Tibial nerve (tissue), 4 donors: ENCODE measurements around the gene ZMYND8. TPM values are rescaled to one million over a fixed set of nuclear protein-coding genes. Genes with fewer than 3 reads are reported as not detected.

ENCODE experiments used
- DNase-seq, 2 donors: peaks; one replicate each; pipeline ENCODE4 v3.0.0-alpha.2; 2019; ENCODE audit warnings: low spot score in 2 of 2
- H3K27ac ChIP-seq, 4 donors: fragments of 200-600 bp; sonication (generic) in 3 of 4; one replicate each; pipeline ENCODE4 v1.5.1; 2017 to 2019; ENCODE audit warnings: mild to moderate bottlenecking in 1 of 4
- H3K27me3 ChIP-seq, 2 donors: fragments of 200-600 bp; sonication (generic) in 1 of 2; one replicate each; pipeline versions ENCODE4 v1.5.1 to v1.6.0; 2017 to 2019
- H3K36me3 ChIP-seq, 3 donors: fragments of 200-600 bp; sonication (generic); one replicate each; pipeline ENCODE4 v1.5.1; 2018 to 2019
- H3K4me1 ChIP-seq, 4 donors: fragments of 200-600 bp; sonication (generic) in 3 of 4; one replicate each; pipeline ENCODE4 v1.5.1; 2017 to 2019
- H3K4me3 ChIP-seq, 4 donors: fragments of 200-600 bp; sonication (generic) in 3 of 4; one replicate each; pipeline ENCODE4 v1.5.1; 2017 to 2019; ENCODE audit warnings: mild to moderate bottlenecking in 1 of 4, moderate library complexity in 1 of 4
- H3K9me3 ChIP-seq, 4 donors: fragments of 200-600 bp; sonication (generic) in 3 of 4; one replicate each; pipeline ENCODE4 v1.5.1; 2017 to 2019
- CTCF ChIP-seq, 5 experiments: fragments of 200-600 bp in 3 of 5; fragments of 450-650 bp in 2 of 5; sonication (generic) in 3 of 5; IDR thresholded peaks; one replicate each; pipeline ENCODE4 v1.5.1; 2016 to 2019; ENCODE audit warnings: antibody characterized with exemption in 5 of 5, mild to moderate bottlenecking in 3 of 5, moderate library complexity in 2 of 5
- EP300 ChIP-seq, 2 donors: sonication (generic); formaldehyde crosslinking; IDR thresholded peaks; one replicate each; pipeline ENCODE4 v1.6.1; 2017; ENCODE audit warnings: antibody characterized with exemption in 2 of 2, mild to moderate bottlenecking in 1 of 2
- POLR2A ChIP-seq, 2 donors: fragments of 450-650 bp; IDR thresholded peaks; one replicate each; pipeline ENCODE4 v1.6.1; 2017; ENCODE audit warnings: antibody characterized with exemption in 2 of 2, mild to moderate bottlenecking in 2 of 2, moderate library complexity in 2 of 2
- WGBS, 2 donors: methylation state at CpG; one replicate each; pipeline ENCODE4 v1.1.5; 2018; 5-methylcytosine and 5-hydroxymethylcytosine counted together
- total RNA-seq, 4 donors: library from RNA; depleted of rRNA; stranded (reverse); fragments of >200 nt; gene quantifications; one replicate each; pipeline ENCODE4 v1.1.0, GENCODE V29; 2016

Gene ZMYND8
- total RNA-seq, 4 donors from 2014 or later = 45.3 to 69.9 (median 49.8) TPM

GRCh38 chr20:47189060-47189459 is 167.4 kb downstream of the ZMYND8 start:
- DNase-seq = no peak
- WGBS, 2 donors = 49 to 50% methylated on average over 11 of the region's 11 CpGs
- Histone ChIP-seq H3K4me1 (no peaks in the 10 kb centered on the region), H3K27ac (no peak overlapping the region), H3K27me3 (no peaks in the 10 kb centered on the region), H3K9me3 (no peaks in the 10 kb centered on the region), H3K4me3 (no peak overlapping the region), H3K36me3 (peaks cover 0 to 33% (median 0%) of the 10 kb centered on the region in 3 donors)
- TF ChIP-seq POLR2A (IDR thresholded peaks at IDR 0.05) (no peak), CTCF (IDR thresholded peaks at IDR 0.05) (no peak), EP300 (IDR thresholded peaks at IDR 0.05) (no peak)

GRCh38 chr20:47188540-47188939 is 168.0 kb downstream of the ZMYND8 start:
- DNase-seq = no peak
- Histone ChIP-seq H3K27me3 (no peaks in the 10 kb centered on the region), H3K27ac (no peak overlapping the region), H3K36me3 (peaks cover 0 to 38% (median 0%) of the 10 kb centered on the region in 3 donors), H3K9me3 (no peaks in the 10 kb centered on the region), H3K4me1 (no peaks in the 10 kb centered on the region), H3K4me3 (no peak overlapping the region)
- TF ChIP-seq CTCF (IDR thresholded peaks at IDR 0.05) (no peak), EP300 (IDR thresholded peaks at IDR 0.05) (no peak), POLR2A (IDR thresholded peaks at IDR 0.05) (no peak)
- WGBS, 2 donors = 61 to 65% methylated on average over 5 of the region's 5 CpGs

GRCh38 chr20:47187450-47188195 is 168.9 kb downstream of the ZMYND8 start:
- WGBS, 2 donors = 84 to 95% methylated on average over 18 to 19 of the region's 19 CpGs
- H3K27ac ChIP-seq = no peak overlapping the region
- DNase-seq = no peak

GRCh38 chr20:47183367-47183766 is 173.1 kb downstream of the ZMYND8 start:
- H3K27me3 ChIP-seq = no peaks in the 10 kb centered on the region
- H3K36me3 ChIP-seq = peaks cover 0 to 53% (median 0%) of the 10 kb centered on the region in 3 donors
- no peak overlapping the region for H3K4me3 ChIP-seq
- no peaks in the 10 kb centered on the region for H3K9me3 ChIP-seq
- WGBS, 2 donors = 59 to 62% methylated on average over 9 of the region's 9 CpGs
- no peak for DNase-seq
- no peak overlapping the region for H3K27ac ChIP-seq
- TF ChIP-seq EP300 (IDR thresholded peaks at IDR 0.05) = no peak
- TF ChIP-seq POLR2A (IDR thresholded peaks at IDR 0.05) = no peak
- no peak for TF ChIP-seq CTCF (IDR thresholded peaks at IDR 0.05)
- no peaks in the 10 kb centered on the region for H3K4me1 ChIP-seq

More at GRCh38 chr20:47187450-47188195, 168.9 kb downstream of the ZMYND8 start:
- H3K27me3 ChIP-seq = no peaks in the 10 kb centered on the region
- peaks cover 0 to 47% (median 0%) of the 10 kb centered on the region in 3 donors for H3K36me3 ChIP-seq
- no peak overlapping the region for H3K4me3 ChIP-seq
- H3K9me3 ChIP-seq = no peaks in the 10 kb centered on the region
- TF ChIP-seq EP300 (IDR thresholded peaks at IDR 0.05) (no peak), POLR2A (IDR thresholded peaks at IDR 0.05) (no peak), CTCF (IDR thresholded peaks at IDR 0.05) (no peak)
- H3K4me1 ChIP-seq = no peaks in the 10 kb centered on the region

- DNase-seq = no peak
- Histone ChIP-seq H3K36me3 (peaks cover 0 to 42% (median 0%) of the 10 kb centered on the region in 3 donors), H3K27ac (no peak overlapping the region), H3K27me3 (no peaks in the 10 kb centered on the region), H3K4me1 (no peaks in the 10 kb centered on the region), H3K9me3 (no peaks in the 10 kb centered on the region), H3K4me3 (no peak overlapping the region)
- TF ChIP-seq CTCF (IDR thresholded peaks at IDR 0.05) = no peak
- TF ChIP-seq EP300 (IDR thresholded peaks at IDR 0.05) = no peak
- no peak for TF ChIP-seq POLR2A (IDR thresholded peaks at IDR 0.05)
- 68 to 69% methylated on average over 5 of the region's 5 CpGs for WGBS, 2 donors
Observed at GRCh38 chr20:47181056-47181862, 175.2 kb downstream of the ZMYND8 start.
